ENCODE measurements around the gene AGER.

DNA sequence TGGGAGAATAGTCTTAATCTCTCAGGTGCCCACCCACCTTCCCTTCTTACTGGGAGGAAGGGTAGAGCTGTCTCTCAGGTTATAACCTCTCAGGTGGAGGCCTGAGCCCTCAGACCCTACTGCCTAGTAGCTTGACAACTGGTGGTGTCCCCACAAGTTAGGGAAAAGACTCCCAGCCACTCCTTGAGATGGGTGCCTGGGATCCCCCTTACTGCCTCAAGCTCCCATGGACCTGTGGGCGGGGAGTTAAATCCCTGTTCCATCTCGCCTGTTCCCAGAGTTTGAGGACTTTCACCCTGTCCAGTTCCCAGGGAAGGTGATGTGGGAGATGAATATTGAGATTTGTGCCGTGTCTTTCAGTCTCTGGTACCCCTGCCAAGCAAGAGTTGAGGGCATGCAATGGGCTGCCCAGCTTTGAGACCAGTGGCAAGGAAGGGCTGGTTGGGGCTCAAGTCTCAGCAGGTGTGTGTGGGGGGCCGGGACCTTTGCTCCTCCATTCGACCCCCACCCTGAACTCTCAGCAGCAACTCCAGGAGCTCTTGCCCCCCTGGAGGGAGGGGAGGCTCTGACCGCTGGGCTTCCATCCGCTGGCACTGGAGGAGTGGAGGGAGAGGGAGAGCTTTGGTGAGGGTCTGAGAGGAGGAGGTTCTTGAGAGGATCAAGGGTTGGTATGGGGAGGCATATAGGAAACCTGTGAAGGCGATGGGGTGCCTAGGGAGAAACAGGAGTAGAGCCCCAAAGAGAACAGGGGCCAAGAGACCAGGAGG is 7.0 kb upstream of the AGER start:
- TF ChIP-seq, protein P1, sequence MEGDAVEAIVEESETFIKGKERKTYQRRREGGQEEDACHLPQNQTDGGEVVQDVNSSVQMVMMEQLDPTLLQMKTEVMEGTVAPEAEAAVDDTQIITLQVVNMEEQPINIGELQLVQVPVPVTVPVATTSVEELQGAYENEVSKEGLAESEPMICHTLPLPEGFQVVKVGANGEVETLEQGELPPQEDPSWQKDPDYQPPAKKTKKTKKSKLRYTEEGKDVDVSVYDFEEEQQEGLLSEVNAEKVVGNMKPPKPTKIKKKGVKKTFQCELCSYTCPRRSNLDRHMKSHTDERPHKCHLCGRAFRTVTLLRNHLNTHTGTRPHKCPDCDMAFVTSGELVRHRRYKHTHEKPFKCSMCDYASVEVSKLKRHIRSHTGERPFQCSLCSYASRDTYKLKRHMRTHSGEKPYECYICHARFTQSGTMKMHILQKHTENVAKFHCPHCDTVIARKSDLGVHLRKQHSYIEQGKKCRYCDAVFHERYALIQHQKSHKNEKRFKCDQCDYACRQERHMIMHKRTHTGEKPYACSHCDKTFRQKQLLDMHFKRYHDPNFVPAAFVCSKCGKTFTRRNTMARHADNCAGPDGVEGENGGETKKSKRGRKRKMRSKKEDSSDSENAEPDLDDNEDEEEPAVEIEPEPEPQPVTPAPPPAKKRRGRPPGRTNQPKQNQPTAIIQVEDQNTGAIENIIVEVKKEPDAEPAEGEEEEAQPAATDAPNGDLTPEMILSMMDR (IDR thresholded peaks at IDR 0.05), result no peak
- no peak for TF ChIP-seq POLR2A (IDR thresholded peaks at IDR 0.05)
